OCI-LY1 (cell line): ENCODE measurements around the gene DNAJB6.

Experiments
- CTCF ChIP-seq: fragments of 200-600 bp; sonication (generic), shearing (Covaris generic); IDR thresholded peaks from 2 replicates; pipeline ENCODE4 v1.5.1; 2017; ENCODE audit warnings: mild to moderate bottlenecking, antibody characterized with exemption, low read length, moderate library complexity, mixed read lengths
- EZH2 ChIP-seq: fragments of 200-600 bp; sonication (generic), shearing (Covaris generic); IDR thresholded peaks from 2 replicates; pipeline ENCODE4 v1.8.0; 2017; ENCODE audit warnings: borderline replicate concordance, mixed run types, mild to moderate bottlenecking, antibody characterized with exemption, low read length, moderate library complexity, mixed read lengths

DNA sequence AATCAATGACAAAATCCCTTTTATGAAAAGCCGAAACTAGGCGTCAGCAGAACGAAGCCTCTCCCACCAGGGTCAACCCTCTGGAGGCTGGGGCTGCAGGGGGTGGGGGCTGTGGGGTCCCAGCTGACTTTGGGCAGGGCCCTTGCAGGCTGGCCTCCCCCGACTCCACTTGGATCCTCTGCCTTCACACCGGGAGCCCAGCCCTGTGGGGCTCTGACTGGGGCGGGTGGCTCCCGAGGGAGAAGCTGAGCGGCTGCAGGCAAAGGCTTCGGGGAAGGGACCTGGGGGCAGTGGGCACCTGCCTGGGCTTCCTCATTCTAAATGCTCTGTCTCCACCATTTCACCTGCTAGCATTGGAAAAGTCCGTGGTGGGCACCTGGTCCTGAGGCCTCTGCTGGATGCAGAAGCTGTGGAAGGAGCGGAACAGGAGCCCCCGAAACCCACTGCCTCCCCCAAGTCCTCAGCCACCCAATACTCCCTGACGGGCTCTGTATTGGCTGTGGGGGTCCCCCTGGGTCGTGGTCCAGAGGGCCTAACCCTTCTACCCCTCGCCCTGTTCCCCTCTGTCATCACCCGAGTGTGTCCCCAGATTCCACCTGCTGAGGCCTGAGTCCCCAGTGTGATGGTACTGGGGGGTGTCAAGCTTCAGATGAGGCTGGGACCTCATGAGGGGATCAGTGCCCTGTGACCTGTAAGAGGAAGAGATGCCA, 108.6 kb downstream of the DNAJB6 start:
- TF ChIP-seq CTCF: no peak
- no peak for TF ChIP-seq EZH2
